Stomach (tissue), 4 donors: ENCODE data around the gene PHF21A.

Source experiments
- POLR2A ChIP-seq, 4 donors: fragments of 450-650 bp; IDR thresholded peaks; one replicate each; pipeline ENCODE4 v1.6.1; 2016; ENCODE audit warnings: antibody characterized with exemption in 4 of 4, control low read depth in 2 of 4, mild to moderate bottlenecking in 1 of 4, moderate library complexity in 1 of 4
- TF ChIP-seq, protein P1 (sequence below), 7 experiments: fragments of 450-650 bp in 4 of 7; fragments of 200-600 bp in 3 of 7; sonication (generic) in 3 of 7; IDR thresholded peaks; one replicate each; pipeline ENCODE4 v1.5.1; 2016 to 2019; ENCODE audit warnings: antibody characterized with exemption in 7 of 7, control low read depth in 2 of 7, mild to moderate bottlenecking in 1 of 7

DNA sequence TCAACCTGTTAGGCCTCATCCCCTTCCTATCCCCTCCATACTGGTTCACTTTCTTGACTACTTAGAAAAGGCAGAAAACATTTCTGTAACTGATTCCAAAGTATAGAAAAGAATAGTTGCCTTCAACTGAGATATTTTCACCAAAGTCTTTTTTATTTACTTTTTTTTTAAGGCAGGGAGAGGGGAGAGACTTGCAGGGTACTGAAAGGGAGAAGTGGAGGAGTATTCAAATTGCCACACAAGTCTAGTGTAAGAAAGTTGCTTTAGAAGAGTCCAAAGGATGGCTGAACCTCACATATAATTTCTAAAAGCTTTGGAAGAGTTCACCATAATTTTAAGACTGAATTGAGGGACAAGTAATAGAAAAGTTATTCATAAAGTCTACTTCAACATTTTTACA, 6.3 kb downstream of the PHF21A start:
- TF ChIP-seq, protein P1, sequence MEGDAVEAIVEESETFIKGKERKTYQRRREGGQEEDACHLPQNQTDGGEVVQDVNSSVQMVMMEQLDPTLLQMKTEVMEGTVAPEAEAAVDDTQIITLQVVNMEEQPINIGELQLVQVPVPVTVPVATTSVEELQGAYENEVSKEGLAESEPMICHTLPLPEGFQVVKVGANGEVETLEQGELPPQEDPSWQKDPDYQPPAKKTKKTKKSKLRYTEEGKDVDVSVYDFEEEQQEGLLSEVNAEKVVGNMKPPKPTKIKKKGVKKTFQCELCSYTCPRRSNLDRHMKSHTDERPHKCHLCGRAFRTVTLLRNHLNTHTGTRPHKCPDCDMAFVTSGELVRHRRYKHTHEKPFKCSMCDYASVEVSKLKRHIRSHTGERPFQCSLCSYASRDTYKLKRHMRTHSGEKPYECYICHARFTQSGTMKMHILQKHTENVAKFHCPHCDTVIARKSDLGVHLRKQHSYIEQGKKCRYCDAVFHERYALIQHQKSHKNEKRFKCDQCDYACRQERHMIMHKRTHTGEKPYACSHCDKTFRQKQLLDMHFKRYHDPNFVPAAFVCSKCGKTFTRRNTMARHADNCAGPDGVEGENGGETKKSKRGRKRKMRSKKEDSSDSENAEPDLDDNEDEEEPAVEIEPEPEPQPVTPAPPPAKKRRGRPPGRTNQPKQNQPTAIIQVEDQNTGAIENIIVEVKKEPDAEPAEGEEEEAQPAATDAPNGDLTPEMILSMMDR (IDR thresholded peaks at IDR 0.05) = no peak
- no peak for TF ChIP-seq POLR2A (IDR thresholded peaks at IDR 0.05)
